Measurements from ENCODE around the gene DNAH10.

Gene DNAH10

GRCh38 chr12:123847876-123848275 is 85.8 kb downstream of the DNAH10 start:
- no peak for DNase-seq

DNA sequence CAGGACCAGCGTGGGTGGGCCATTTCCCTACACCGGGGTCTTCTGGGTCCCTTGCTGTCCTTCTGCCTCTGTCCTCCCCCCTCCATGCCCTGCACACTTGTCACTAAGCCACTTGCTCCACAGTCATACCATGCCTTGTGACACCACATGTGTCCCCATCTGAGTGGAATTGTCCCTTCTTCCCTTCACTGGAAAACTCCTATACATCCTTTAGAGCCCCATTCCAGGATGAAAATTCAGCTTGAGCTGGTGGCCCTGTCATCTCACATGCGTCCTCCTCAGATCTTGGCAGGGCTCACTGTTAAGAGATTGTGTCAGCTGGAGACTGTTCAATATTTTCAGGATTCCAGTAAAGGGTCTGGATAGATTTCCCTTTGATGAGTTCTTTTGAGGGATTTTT is 87.4 kb downstream of the DNAH10 start:
- DNase-seq = no peak

- no peak for DNase-seq
Measured at GRCh38 chr12:123850246-123851134, 88.4 kb downstream of the DNAH10 start.

DNA sequence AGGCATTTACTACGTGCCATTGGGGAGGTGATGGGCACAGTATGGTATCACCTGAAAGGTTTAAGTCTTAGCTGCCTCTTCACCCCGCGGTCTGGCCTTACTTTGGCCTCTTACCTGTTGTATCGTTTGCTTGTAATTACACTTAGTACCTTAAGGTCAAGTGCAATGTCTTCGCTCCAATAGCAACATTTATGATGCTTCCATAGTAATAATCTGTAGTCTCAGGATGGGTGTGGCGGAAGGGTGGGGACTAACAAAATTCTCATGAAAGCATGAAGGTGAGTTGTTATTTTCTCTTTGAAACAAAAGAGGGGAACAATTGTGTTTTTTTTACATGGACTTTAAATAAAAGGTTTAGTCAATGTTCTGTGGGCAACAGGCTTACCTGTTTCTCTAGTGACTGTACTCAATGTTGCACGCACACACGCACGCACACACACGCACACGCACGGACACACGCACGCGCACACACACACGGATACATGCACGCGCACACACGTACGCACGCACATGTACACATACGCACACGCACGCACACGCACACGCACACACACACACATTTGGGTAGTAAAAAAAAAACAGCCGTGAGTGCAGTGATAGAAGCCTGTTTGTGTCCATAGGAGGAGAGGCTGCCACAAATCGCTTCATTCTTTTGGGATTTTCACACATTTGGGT is 91.4 kb downstream of the DNAH10 start:
- DNase-seq = no peak

- no peak for DNase-seq
Measured at GRCh38 chr12:123854232-123854631, 92.1 kb downstream of the DNAH10 start.

- no peak for DNase-seq
Measured at GRCh38 chr12:123854918-123855317, 92.8 kb downstream of the DNAH10 start.

GRCh38 chr12:123856681-123857080 is 94.6 kb downstream of the DNAH10 start:
- no peak for DNase-seq

DNA sequence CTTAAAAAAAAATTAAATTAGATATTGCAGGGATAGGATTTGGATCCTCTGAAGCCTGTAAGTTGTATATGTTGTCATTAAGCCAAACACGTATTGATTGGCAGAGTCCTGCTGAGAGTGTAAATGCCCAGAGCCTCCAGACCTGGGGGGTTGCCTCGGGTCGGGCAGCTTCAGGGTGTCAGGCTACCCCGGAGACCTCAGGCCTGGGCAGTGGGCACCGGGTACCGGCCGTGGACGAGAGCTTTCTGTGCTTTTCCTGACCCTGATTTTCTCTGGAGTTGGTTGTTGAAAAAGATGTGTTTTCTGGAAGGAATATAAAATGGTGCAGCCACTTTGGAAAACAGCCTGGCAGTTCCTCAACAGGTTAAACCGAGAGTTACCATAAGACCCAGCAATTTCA is 96.1 kb downstream of the DNAH10 start:
- DNase-seq = no peak

- DNase-seq = no peak
Measured at GRCh38 chr12:123859035-123859434, 96.9 kb downstream of the DNAH10 start.

DNA sequence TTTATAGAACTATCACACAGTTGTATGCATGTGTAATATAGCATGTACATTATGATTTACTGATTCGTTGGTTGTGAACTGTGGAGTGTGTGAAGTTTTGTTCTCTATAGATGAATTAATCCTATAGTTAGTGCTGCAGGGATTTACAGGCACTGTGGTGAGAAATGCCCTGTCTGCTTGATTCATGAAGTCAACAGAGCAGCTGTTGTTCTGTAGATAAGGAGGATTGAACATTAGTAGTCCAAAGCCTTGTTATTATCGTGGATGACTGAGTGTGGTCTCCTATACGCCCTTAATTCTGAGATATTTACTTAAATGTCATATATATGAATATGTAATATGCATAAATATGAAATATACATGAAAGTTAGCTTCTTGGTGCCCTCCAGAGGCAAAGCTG is 98.3 kb downstream of the DNAH10 start:
- DNase-seq = no peak

DNA sequence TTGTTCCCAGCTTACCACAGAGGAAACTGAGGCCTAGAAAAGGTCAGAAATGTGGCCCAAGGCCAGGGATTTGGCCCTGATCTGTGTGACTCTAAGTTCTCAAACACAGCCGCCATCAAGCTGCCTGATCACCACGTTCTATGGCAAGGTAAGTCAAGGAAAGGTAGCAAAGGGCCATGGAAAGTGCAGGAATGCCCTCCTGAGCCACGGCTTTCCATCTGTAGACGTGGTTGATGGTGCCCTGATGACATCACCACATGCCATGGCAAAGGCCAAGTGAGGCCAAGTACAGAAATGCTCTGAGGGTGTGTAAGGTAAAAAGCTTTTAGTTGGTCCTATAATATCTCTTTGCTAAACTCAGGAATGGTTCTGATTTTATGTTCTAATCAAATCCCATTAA is 99.3 kb downstream of the DNAH10 start:
- DNase-seq = no peak

GRCh38 chr12:123867141-123867540 is 105.0 kb downstream of the DNAH10 start:
- no peak for DNase-seq

GRCh38 chr12:123868791-123869190 is 106.7 kb downstream of the DNAH10 start:
- DNase-seq = no peak

DNA sequence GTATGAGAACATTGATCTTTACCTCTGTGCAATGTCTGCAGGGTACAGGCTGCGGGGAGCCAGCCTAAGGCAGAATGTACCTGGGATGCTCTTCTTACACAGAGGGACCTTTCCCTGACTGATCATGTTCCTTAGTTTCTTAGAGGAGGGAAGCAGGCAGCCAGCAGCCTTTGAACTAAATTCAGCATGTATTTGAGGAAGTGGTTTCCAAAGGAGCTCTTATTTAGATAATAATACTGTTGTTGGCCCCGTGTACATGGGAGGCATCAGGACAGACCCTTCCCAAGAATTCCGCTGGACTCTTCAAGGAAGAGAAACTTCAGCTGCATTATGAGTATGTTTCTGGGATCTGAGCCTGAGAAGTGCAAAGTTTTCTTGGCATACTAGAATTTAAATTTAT is 111.7 kb downstream of the DNAH10 start:
- no peak for DNase-seq

- DNase-seq = no peak
Measured at GRCh38 chr12:123877968-123878367, 115.9 kb downstream of the DNAH10 start.

DNA sequence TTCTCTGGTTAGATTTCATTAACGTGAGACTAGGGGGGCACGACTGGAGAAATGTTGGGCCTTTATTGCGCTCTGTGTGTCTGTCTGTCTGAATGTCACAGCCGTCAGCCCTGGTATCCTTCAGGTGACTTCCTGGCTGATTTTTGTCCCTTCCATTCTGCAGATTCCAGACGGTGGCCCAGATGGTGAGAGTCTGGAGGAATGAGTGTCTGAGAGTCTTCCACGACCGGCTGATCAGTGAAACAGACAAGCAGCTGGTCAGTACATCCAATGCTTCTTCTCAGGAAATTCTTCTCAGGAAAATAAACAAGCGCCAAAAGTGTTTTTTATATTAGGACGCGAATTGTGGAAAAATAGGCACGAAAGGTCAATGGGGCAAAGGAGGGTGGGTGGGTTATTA is 117.0 kb downstream of the DNAH10 start:
- DNase-seq = no peak

DNA sequence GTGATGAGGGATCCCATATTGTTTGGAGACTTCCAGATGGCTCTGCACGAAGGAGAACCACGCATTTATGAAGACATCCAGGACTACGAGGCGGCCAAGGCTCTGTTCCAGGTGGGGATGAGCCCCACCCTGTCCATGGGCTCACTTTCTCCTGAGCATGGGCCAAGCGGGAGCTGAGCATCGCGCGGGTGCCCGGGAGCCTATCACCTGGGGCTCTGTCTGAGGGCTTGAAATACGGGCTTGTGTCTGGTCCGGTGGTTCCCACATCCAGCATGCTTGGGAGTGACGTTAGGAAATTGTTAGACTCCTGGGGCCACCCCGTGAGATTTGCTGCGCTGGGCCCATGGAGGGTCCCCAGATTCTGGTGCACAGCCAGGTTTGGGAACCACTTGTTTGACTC is 117.6 kb downstream of the DNAH10 start:
- DNase-seq = no peak

- DNase-seq = no peak
Measured at GRCh38 chr12:123882161-123882705, 120.1 kb downstream of the DNAH10 start.

DNA sequence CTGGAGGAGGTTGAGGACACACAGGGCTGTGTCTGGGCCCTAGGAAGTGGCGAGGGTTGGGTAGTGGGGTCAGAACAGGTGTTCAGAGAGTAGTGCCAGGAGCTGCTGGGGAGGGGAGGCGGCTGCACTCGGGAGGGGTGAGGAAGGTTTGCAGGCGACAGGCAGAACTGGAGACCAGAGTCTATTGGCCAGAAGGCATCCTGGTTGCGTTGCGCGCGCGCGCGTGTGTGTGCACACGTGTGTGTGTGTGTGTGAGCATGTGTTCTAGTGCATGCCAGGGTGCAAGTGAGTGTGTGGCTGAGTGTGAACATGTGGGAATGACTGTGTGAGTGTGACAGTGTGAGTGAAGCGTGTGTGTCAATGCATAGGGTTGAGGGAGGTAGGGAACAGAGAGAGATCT is 124.2 kb downstream of the DNAH10 start:
- DNase-seq = no peak

DNA sequence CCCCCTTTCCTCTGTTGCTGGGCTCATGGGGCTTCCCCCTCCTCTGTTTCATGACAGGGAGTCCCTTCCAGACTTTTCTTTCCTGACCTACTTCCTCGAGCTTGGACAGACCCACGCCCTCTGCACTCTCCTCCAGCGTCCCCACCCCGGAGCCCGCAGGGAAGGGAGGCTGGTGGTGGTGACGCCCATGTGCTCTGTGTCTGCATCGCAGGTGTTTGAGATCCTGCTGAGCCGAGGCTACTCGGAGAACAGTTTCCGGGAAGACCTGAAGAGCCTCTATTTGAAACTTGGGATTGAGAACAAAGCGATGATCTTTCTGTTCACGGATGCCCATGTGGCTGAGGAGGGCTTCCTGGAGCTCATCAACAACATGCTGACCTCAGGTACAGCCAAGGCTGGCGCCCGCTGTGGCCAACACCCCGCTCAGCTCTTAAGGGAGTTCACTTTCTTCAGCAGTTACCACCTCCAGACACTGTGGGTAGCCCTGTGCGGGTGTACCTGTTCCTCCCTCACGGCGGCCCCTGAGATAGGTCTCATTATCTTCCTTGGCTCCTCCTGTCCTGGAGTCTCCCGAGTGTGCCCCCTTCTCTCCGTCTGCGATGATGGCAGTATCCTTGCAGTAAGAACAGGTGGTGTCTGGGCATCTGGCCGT is 125.0 kb downstream of the DNAH10 start:
- no peak for DNase-seq

GRCh38 chr12:123888989-123889388 is 126.9 kb downstream of the DNAH10 start:
- no peak for DNase-seq

DNA sequence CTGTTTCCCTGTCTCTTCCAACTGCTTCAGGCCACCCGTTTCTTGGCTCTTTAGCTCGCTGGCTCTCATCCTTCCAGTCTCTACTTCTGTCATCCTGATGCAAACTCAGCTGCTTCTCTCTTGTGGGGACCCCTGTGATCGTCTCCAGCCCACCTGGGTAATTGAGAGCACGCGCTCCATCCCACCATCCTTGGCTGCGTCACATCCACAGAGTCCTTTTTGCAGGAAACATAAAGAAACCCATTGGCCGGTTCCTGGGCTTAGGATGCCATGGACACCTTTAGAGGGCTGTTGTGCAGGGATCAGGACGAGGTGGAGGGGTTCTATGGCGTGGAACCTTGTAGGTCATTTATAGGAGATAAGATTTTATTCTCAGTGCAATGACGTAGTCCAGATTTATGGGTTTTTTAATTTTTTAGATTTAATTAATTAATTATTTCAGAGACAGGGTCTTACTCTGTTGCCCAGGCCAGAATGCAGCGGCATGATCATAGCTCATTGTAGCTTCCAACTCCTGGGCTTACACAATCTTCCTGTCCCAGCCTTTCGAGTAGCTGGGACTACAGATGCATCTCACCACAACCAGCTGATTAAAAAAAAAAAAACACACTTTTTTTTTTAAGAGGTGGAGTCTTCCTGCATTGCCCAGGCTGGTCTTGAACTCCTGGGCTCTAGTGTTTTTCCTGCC is 127.9 kb downstream of the DNAH10 start:
- DNase-seq = no peak

- no peak for DNase-seq
Measured at GRCh38 chr12:123890536-123890902, 128.4 kb downstream of the DNAH10 start.

Data from activated CD4-positive, alpha-beta T cell treated with anti-CD3 and anti-CD28 coated beads for 1 hour (primary cell).